Right cardiac atrium (tissue), 5 donors: ENCODE results near the gene GNL3. TPM values are rescaled to one million over a fixed set of nuclear protein-coding genes. Genes with fewer than 3 reads are reported as not detected.

Source experiments
- ATAC-seq, 2 donors: fragments of 200-7000 bp; cut with Tn5 transposase; one replicate each; pipeline versions ENCODE4 v1.8.0 to v1.9.1; 2020; ENCODE audit warnings: moderate library complexity in 2 of 2, mild to moderate bottlenecking in 1 of 2
- DNase-seq, 3 donors: peaks; one replicate each; pipeline ENCODE4 v3.0.0-alpha.2; 2020
- H3K27ac ChIP-seq: one replicate; pipeline ENCODE4 v1.5.1; 2013; ENCODE audit warnings: mild to moderate bottlenecking, low read length, control low read depth, moderate library complexity
- H3K27me3 ChIP-seq: one replicate; pipeline ENCODE4 v1.6.1; 2013; ENCODE audit not compliant: control insufficient read depth, insufficient read depth
- H3K4me1 ChIP-seq: one replicate; pipeline ENCODE4 v1.6.1; 2013; ENCODE audit warnings: low read length; ENCODE audit not compliant: control insufficient read depth, insufficient read depth
- H3K4me3 ChIP-seq: one replicate; pipeline ENCODE4 v1.5.1; 2013; ENCODE audit warnings: low read length, control low read depth
- H3K9me3 ChIP-seq: one replicate; pipeline ENCODE4 v1.6.1; 2013; ENCODE audit warnings: low read length; ENCODE audit not compliant: control insufficient read depth
- WGBS: extraction: QIAGEN DNeasy Blood & Tissue Kit; methylation state at CpG from one replicate; pipeline ENCODE4 v1.1.7; 2013; 5-methylcytosine and 5-hydroxymethylcytosine counted together
- intact Hi-C, 4 donors: fragments of 100-400 bp; cut with DNase I; formaldehyde crosslinking; loops; one replicate each; pipeline versions ENCODE4 v1.11.0 to v1.14.0; 2022 to 2023
- polyA plus RNA-seq: library from polyadenylated mRNA; stranded (reverse); fragments of 200-250 nt; gene quantifications from one replicate; pipeline ENCODE4 v1.2.3, GENCODE V29; 2013
- total RNA-seq, 4 donors: library from RNA; stranded (reverse); fragmentation: NEBNext Ultra II Directional; extraction: Animal tissue kit (Norgen Biotek cat#: 25700); gene quantifications; one replicate each; pipeline ENCODE4 v1.2.1, GENCODE V29; 2021
- donor health status: healthy with polysubstance abuse.
- donor health status: DM: no; HTN: yes; CAD: no.
- donor health status: DM: no; HTN: no; CAD: no.
- donor health status: DM: no; HTN: yes; CAD: no; lungs with severe emphysema.
- donor health status: DM: yes; HTN: yes; CAD: no.

GNL3 gene
- total and polyA plus RNA-seq, 5 donors, result 25.2 to 43.9 (median 27.7) TPM

DNA sequence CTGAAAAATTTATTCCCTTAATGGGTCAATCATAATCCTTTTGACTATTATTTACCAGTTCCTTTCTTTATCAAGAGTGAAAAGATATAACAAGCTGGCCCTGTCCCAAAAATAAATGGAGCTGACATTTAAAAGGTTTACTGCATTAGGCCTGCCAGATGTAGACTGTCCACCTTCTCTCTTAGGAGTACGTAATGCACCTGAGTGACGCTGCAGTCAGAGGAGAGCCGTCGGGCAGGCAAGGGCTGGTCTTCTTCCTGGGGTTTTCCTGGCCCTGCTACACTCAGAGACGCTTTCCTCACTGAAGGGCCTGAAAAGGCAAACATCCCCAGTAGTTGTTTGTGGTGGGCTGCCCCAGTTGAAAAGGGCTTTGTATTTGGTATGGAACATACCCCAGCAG, 57.3 kb downstream of the GNL3 start:
- no peak for ATAC-seq
- H3K9me3 ChIP-seq, result no peaks in the 10 kb centered on the region
- DNase-seq, result no peak
- no peak overlapping the region for H3K27ac ChIP-seq
- intact Hi-C loops, result loop anchor here in 2 of 4 donors (10.0 kb wide), 2 partner anchors 192 to 332 kb away; no protein-coding TSS in a partner anchor
- H3K4me3 ChIP-seq, result no peak overlapping the region
- no peaks in the 10 kb centered on the region for H3K27me3 ChIP-seq
- 88% methylated on average over 5 of the region's 5 CpGs for WGBS
- H3K4me1 ChIP-seq, result no peaks in the 10 kb centered on the region

DNA sequence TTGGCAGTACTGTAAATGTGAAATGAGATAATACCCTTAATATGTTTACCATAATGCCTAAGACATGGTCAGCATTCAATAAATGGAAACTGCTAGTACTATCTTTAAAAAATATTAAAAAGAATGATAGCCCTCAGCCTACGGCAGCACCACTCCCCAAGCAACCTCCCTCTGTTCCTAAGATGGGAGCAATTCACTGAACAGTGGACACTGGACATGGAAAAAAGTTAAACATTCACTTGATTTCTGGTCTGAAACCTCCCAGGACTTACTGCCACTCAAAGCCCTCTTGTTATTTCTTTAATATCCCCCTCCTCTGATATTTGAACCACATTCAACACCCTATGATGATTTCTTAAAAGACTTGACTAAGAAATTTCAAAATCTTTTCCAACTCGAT, 57.9 kb downstream of the GNL3 start:
- ATAC-seq (no peak), DNase-seq (no peak)
- 89% methylated on average over 2 of the region's 2 CpGs for WGBS
- no peaks in the 10 kb centered on the region for H3K27me3 ChIP-seq
- H3K9me3 ChIP-seq, result no peaks in the 10 kb centered on the region
- intact Hi-C loops, result loop anchor here in 2 of 4 donors (10.0 kb wide), 2 partner anchors 191 to 331 kb away; no protein-coding TSS in a partner anchor
- no peak overlapping the region for H3K4me3 ChIP-seq
- H3K4me1 ChIP-seq, result no peaks in the 10 kb centered on the region
- H3K27ac ChIP-seq, result no peak overlapping the region

Other genes with a start within 250 kb of the GNL3 start
- 10 to 100 TPM in 1 of 4 donors, 1 to 10 TPM in 3; 4.7 to 13.1 (median 8.3) TPM for gene SEMA3G, start 240.9 kb upstream of the GNL3 start, total RNA-seq
- gene SEMA3G, start 240.9 kb upstream of the GNL3 start, polyA plus RNA-seq, result 11.2 TPM
- 1,000 to 10,000 TPM; 2,349 to 3,477 (median 2,851) TPM for gene TNNC1, start 232.0 kb upstream of the GNL3 start, total RNA-seq
- gene TNNC1, start 232.0 kb upstream of the GNL3 start, polyA plus RNA-seq, result 6,305 TPM
- gene NISCH, start 230.4 kb upstream of the GNL3 start, total RNA-seq, result 10 to 100 TPM; 48.6 to 59.2 (median 53.0) TPM
- gene NISCH, start 230.4 kb upstream of the GNL3 start, polyA plus RNA-seq, result 31.2 TPM
- gene STAB1, start 190.7 kb upstream of the GNL3 start, total RNA-seq, result 100 to 1,000 TPM in 2 of 4 donors, 10 to 100 TPM in 2; 91.9 to 159 (median 101) TPM
- 69.5 TPM for gene STAB1, start 190.7 kb upstream of the GNL3 start, polyA plus RNA-seq
- gene NT5DC2, start 152.2 kb upstream of the GNL3 start, total RNA-seq, result 100 to 1,000 TPM; 123 to 223 (median 154) TPM
- 322 TPM for gene NT5DC2, start 152.2 kb upstream of the GNL3 start, polyA plus RNA-seq
- gene UQCC5, start 149.4 kb upstream of the GNL3 start, total RNA-seq, result 10 to 100 TPM; 52.4 to 64.2 (median 62.4) TPM
- gene UQCC5, start 149.4 kb upstream of the GNL3 start, polyA plus RNA-seq, result 97.3 TPM
- 10 to 100 TPM; 51.4 to 56.8 (median 55.6) TPM for gene PBRM1, start 119 bp upstream of the GNL3 start, total RNA-seq
- 10.0 TPM for gene PBRM1, start 119 bp upstream of the GNL3 start, polyA plus RNA-seq
- 10 to 100 TPM; 35.6 to 41.8 (median 41.0) TPM for gene GLT8D1, start 19.8 kb downstream of the GNL3 start, total RNA-seq
- 32.9 TPM for gene GLT8D1, start 19.8 kb downstream of the GNL3 start, polyA plus RNA-seq
- gene SPCS1, start 20.1 kb downstream of the GNL3 start, total RNA-seq, result 10 to 100 TPM; 78.9 to 81.8 (median 79.9) TPM
- gene SPCS1, start 20.1 kb downstream of the GNL3 start, polyA plus RNA-seq, result 132 TPM
- gene NEK4, start 84.9 kb downstream of the GNL3 start, total RNA-seq, result 10 to 100 TPM; 16.4 to 18.2 (median 17.5) TPM
- gene NEK4, start 84.9 kb downstream of the GNL3 start, polyA plus RNA-seq, result 4.5 TPM
- gene ITIH1, start 91.6 kb downstream of the GNL3 start, total RNA-seq, result not detected
- 0.18 TPM for gene ITIH1, start 91.6 kb downstream of the GNL3 start, polyA plus RNA-seq
- gene ITIH3, start 108.8 kb downstream of the GNL3 start, total RNA-seq, result 1 to 10 TPM in 1 of 4 donors, under 1 TPM in 3; 0.21 to 1.8 (median 0.53) TPM
- gene ITIH3, start 108.8 kb downstream of the GNL3 start, polyA plus RNA-seq, result 0.43 TPM
- gene ITIH4, start 144.6 kb downstream of the GNL3 start, total RNA-seq, result 1 to 10 TPM; 3.4 to 5.7 (median 5.0) TPM
- 5.0 TPM for gene ITIH4, start 144.6 kb downstream of the GNL3 start, polyA plus RNA-seq
- 10 to 100 TPM; 12.7 to 48.6 (median 41.4) TPM for gene MUSTN1, start 149.0 kb downstream of the GNL3 start, total RNA-seq
- gene MUSTN1, start 149.0 kb downstream of the GNL3 start, polyA plus RNA-seq, result 152 TPM
- gene STIMATE, start 211.5 kb downstream of the GNL3 start, total RNA-seq, result 1 to 10 TPM; 6.6 to 9.3 (median 8.0) TPM
- 4.3 TPM for gene STIMATE, start 211.5 kb downstream of the GNL3 start, polyA plus RNA-seq